Ovary (tissue), 3 donors: ENCODE measurements around the gene SERPINA1.

Experiments used
- CTCF ChIP-seq, 3 donors: fragments of 450-650 bp in 2 of 3; fragments of 200-600 bp in 1 of 3; IDR thresholded peaks; one replicate each; pipeline versions ENCODE4 v1.5.1 to v1.8.0; 2016 to 2022; ENCODE audit warnings: antibody characterized with exemption in 3 of 3, mild to moderate bottlenecking in 1 of 3
- POLR2A ChIP-seq: fragments of 450-650 bp; IDR thresholded peaks from one replicate; pipeline ENCODE4 v1.6.1; 2017; ENCODE audit warnings: antibody characterized with exemption, mild to moderate bottlenecking, moderate library complexity
- donor health status: DM: no; HTN: no; CAD: no.

- TF ChIP-seq CTCF (IDR thresholded peaks at IDR 0.05) (no peak), POLR2A (no peak)
Measured at GRCh38 chr14:94328196-94328595, 60.2 kb downstream of the SERPINA1 start.
